ENCODE results near the gene SLC8B1.

Gene SLC8B1

GRCh38 chr12:113271466-113271852, 63.5 kb downstream of the SLC8B1 start:
- no peak for DNase-seq
- TF ChIP-seq GATA1 (IDR thresholded peaks at IDR 0.05; ENCODE audit: low read depth, low read length) (no peak), POLR2A (IDR thresholded peaks at IDR 0.05; ENCODE audit: low read length) (no peak)

GRCh38 chr12:113270709-113271009, 64.2 kb downstream of the SLC8B1 start:
- TF ChIP-seq GATA1 (IDR thresholded peaks at IDR 0.05; ENCODE audit: low read depth, low read length): no peak
- no peak for TF ChIP-seq POLR2A (IDR thresholded peaks at IDR 0.05; ENCODE audit: low read length)
- no peak for DNase-seq

GRCh38 chr12:113269257-113269943, 65.5 kb downstream of the SLC8B1 start:
- no peak for DNase-seq
- no peak for TF ChIP-seq GATA1 (IDR thresholded peaks at IDR 0.05; ENCODE audit: low read depth, low read length)
- TF ChIP-seq POLR2A (IDR thresholded peaks at IDR 0.05; ENCODE audit: low read length): no peak

GRCh38 chr12:113268621-113269020, 66.3 kb downstream of the SLC8B1 start:
- DNase-seq: no peak
- TF ChIP-seq POLR2A (IDR thresholded peaks at IDR 0.05; ENCODE audit: low read length): no peak
- no peak for TF ChIP-seq GATA1 (IDR thresholded peaks at IDR 0.05; ENCODE audit: low read depth, low read length)

GRCh38 chr12:113268136-113268535, 66.8 kb downstream of the SLC8B1 start:
- no peak for TF ChIP-seq GATA1 (IDR thresholded peaks at IDR 0.05; ENCODE audit: low read depth, low read length)
- TF ChIP-seq POLR2A (IDR thresholded peaks at IDR 0.05; ENCODE audit: low read length): no peak
- no peak for DNase-seq

GRCh38 chr12:113267621-113268020, 67.3 kb downstream of the SLC8B1 start:
- DNase-seq: no peak
- no peak for TF ChIP-seq POLR2A (IDR thresholded peaks at IDR 0.05; ENCODE audit: low read length)
- TF ChIP-seq GATA1 (IDR thresholded peaks at IDR 0.05; ENCODE audit: low read depth, low read length): no peak

- TF ChIP-seq POLR2A (IDR thresholded peaks at IDR 0.05; ENCODE audit: low read length): no peak
- no peak for TF ChIP-seq GATA1 (IDR thresholded peaks at IDR 0.05; ENCODE audit: low read depth, low read length)
- DNase-seq: no peak
Measured at GRCh38 chr12:113266106-113266895, 68.6 kb downstream of the SLC8B1 start.

GRCh38 chr12:113263431-113263963, 71.4 kb downstream of the SLC8B1 start:
- no peak for DNase-seq
- no peak for TF ChIP-seq POLR2A (IDR thresholded peaks at IDR 0.05; ENCODE audit: low read length)
- no peak for TF ChIP-seq GATA1 (IDR thresholded peaks at IDR 0.05; ENCODE audit: low read depth, low read length)

GRCh38 chr12:113262710-113263109, 72.2 kb downstream of the SLC8B1 start:
- DNase-seq: peak in 1 of 2 experiments; percentile 13
- no peak for TF ChIP-seq POLR2A (IDR thresholded peaks at IDR 0.05; ENCODE audit: low read length)
- TF ChIP-seq GATA1 (IDR thresholded peaks at IDR 0.05; ENCODE audit: low read depth, low read length): no peak

GRCh38 chr12:113261847-113262470, 73.0 kb downstream of the SLC8B1 start:
- no peak for TF ChIP-seq POLR2A (IDR thresholded peaks at IDR 0.05; ENCODE audit: low read length)
- no peak for TF ChIP-seq GATA1 (IDR thresholded peaks at IDR 0.05; ENCODE audit: low read depth, low read length)
- DNase-seq: peak; percentile 20 to 43

- no peak for TF ChIP-seq GATA1 (IDR thresholded peaks at IDR 0.05; ENCODE audit: low read depth, low read length)
- no peak for TF ChIP-seq POLR2A (IDR thresholded peaks at IDR 0.05; ENCODE audit: low read length)
- DNase-seq: no peak
Measured at GRCh38 chr12:113260636-113261300, 74.1 kb downstream of the SLC8B1 start.

- no peak for TF ChIP-seq GATA1 (IDR thresholded peaks at IDR 0.05; ENCODE audit: low read depth, low read length)
- TF ChIP-seq POLR2A (IDR thresholded peaks at IDR 0.05; ENCODE audit: low read length): no peak
- DNase-seq: peak in 1 of 2 experiments; percentile 24
Measured at GRCh38 chr12:113260127-113260526, 74.8 kb downstream of the SLC8B1 start.

- TF ChIP-seq POLR2A (IDR thresholded peaks at IDR 0.05; ENCODE audit: low read length): no peak
- no peak for TF ChIP-seq GATA1 (IDR thresholded peaks at IDR 0.05; ENCODE audit: low read depth, low read length)
- no peak for DNase-seq
Measured at GRCh38 chr12:113257564-113257963, 77.3 kb downstream of the SLC8B1 start.

GRCh38 chr12:113254298-113254697, 80.6 kb downstream of the SLC8B1 start:
- TF ChIP-seq GATA1 (IDR thresholded peaks at IDR 0.05; ENCODE audit: low read depth, low read length): no peak
- no peak for TF ChIP-seq POLR2A (IDR thresholded peaks at IDR 0.05; ENCODE audit: low read length)
- no peak for DNase-seq
